HG02970 (cell line): ENCODE measurements around the gene PPM1N.

Experiments used
- ATAC-seq: cut with Tn5 transposase; IDR thresholded peaks from one replicate; pipeline ENCODE4 v1.9.1; 2021; ENCODE audit warnings: mild to moderate bottlenecking, moderate library complexity, moderate number of reproducible peaks; ENCODE audit not compliant: unreplicated experiment, low FRiP score

Gene PPM1N, protein sequence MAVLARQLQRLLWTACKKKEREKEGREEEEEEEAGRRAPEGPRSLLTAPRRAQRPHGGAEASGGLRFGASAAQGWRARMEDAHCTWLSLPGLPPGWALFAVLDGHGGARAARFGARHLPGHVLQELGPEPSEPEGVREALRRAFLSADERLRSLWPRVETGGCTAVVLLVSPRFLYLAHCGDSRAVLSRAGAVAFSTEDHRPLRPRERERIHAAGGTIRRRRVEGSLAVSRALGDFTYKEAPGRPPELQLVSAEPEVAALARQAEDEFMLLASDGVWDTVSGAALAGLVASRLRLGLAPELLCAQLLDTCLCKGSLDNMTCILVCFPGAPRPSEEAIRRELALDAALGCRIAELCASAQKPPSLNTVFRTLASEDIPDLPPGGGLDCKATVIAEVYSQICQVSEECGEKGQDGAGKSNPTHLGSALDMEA

DNA sequence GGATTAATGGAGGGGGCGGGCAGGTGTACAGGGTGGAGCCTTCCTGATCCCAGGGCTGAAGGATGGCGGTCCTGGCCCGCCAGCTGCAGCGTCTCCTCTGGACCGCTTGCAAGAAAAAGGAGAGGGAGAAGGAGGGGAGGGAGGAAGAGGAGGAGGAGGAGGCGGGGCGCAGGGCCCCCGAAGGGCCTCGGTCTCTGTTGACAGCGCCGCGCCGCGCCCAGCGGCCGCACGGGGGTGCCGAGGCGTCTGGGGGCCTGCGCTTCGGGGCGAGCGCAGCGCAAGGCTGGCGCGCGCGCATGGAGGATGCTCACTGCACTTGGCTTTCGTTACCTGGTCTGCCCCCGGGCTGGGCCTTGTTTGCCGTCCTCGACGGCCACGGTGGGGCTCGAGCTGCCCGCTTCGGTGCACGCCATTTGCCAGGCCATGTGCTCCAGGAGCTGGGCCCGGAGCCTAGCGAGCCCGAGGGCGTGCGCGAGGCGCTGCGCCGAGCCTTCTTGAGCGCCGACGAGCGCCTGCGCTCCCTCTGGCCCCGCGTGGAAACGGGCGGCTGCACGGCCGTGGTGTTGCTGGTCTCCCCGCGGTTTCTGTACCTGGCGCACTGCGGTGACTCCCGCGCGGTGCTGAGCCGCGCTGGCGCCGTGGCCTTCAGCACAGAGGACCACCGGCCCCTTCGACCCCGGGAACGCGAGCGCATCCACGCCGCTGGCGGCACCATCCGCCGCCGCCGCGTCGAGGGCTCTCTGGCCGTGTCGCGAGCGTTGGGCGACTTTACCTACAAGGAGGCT, at the start of gene PPM1N:
TSS of gene PPM1N (plus strand) at position 33 of the 785 bp plus-strand sequence. CDS start at position 63, 30 bp downstream.
- ATAC-seq = no peak

DNA sequence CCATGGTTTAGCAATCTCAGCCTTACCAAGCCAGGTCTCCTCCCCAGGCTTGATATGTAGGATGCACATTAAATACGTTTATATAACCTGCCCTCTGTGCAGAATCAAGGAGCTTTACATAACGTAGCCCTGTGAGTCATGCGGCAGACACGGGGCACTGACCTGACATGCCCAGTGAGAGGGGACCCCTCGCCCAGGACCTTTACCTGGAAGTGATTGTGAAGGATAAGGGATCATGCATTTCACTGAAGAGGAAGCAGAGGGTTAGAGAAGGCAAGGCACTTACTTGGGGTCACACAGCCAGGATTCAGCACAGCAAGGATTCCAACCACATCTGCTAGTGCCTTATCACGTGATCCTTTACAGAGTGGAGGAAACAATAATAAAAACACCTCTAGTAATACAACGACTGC, 49.4 kb upstream of the PPM1N start:
- no peak for ATAC-seq

DNA sequence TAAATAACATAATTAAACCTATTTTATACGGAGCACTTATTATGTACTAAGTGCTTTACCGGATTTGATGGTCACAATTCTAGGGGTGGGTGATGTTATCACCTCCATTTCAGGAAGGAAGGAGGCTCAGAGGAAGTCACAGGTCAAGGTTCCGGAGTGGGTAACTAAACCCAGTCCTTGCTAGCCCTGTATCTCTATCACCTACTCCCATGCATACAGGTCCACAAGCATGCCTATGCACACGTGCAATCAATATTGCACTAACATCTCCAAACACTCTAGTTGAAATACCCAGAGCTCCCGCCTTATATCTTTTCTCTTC, 48.3 kb upstream of the PPM1N start:
- ATAC-seq = no peak

DNA sequence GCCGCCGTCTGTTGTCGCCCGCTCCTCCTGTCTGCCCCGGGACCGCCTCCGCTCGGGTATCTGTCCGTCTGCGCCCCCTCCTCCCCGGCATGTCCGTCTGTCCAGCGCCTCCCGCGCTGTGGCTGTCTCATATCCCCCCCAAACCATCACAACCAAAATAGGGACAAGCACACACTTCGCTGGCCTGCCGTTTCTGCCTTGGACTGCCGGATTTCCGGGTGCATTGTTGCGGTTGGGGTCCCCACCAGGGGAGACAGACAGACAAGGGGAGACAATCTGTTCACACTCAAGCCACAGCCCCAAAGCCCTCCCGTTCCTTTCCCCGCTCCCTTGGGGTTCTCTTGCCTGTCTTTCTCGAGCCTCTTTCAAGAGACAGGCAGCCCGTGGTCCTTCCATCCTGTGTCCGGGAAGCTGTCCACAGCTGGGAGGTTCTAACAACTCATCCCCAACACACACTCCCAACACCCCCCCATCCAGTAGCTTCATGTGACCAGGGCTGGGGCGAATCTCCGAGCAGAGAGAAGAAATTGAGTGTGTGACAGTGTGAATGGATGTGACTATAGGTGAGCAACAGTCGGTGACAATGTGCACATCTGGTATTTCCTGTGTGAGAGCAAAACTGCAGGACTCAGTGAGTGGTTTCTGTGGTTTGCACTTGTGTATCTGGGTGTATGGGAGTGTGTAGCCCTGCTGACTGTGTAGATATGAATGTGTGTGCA, 47.0 kb upstream of the PPM1N start:
- ATAC-seq = peak; percentile 2

DNA sequence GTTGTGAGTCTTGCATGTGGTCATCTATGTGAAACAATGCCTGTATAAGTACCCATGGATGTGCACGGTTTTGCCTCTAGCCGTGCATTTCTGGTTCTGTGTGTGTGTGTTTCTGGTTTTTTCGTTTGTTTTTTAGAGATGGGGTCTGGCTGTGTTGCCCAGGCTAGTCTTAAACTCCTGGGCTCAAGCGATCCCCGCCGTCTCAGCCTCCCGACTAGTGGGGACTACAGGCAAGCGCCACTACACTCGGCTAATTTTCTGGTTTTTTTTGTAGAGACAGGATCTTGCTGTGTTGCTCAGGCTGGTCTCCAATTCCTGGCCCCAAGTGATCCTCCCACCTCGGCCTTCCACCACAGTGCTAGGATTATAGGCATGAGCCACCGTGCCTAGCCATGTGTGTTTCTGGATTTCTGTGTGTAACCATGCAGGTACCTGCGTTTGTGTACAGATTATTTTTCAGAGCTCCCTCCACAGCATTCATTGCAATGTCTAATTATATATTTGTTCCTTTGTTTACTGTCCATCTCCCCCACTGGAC, 46.3 kb upstream of the PPM1N start:
- no peak for ATAC-seq

DNA sequence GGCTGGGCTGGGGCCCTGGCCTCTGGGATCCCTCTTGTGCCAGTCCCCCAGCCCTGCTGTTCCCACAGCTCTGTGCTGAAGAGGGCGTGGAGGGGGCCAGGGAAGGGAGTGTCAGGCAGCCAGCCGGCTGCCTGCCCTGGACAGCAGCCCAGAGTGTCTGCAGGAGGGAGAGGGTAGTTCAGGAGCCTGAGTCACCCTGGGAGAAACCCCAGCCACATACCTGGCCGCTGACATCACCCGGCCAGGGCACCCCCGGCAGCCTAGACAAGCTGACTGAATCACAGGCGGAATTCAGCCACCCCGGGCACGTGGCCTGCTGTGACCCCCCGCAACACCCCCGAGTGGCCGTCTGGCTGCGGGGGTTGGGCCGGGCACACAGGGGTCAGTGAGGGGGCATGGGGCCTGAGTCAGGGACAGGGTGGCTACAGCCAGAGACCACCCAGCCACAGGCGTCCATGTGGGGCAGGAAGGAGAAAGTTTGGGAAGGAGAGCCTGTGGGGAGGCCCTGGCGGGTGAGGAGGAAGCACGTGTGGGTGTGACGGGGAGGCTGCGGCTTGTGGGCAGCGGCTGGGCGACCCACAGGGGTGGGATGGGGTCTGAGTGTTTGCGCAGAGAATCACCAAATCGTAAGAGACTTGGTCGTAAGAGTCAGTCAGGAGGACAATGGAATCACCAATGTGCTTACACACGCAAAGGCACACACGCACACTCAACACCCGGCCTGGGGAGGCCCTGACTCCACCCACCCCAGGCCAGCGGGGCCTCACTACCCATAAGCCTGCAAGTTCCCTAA, 42.3 kb upstream of the PPM1N start:
- no peak for ATAC-seq

DNA sequence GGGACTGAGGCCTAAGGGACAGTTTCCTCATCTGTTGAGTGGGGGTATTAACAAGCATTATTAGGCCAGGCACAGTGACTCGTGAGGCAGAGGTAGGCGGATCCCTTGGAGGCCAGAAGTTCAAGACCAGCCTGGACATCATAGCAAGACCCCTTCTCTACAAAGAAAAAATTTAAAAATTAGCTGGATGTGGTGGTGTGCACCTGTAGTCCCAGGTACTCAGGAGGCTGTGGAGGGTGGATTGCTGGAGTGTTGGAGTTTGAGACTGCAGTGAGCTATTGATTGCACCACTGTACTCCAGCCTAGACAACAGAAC, 41.8 kb upstream of the PPM1N start:
- no peak for ATAC-seq

DNA sequence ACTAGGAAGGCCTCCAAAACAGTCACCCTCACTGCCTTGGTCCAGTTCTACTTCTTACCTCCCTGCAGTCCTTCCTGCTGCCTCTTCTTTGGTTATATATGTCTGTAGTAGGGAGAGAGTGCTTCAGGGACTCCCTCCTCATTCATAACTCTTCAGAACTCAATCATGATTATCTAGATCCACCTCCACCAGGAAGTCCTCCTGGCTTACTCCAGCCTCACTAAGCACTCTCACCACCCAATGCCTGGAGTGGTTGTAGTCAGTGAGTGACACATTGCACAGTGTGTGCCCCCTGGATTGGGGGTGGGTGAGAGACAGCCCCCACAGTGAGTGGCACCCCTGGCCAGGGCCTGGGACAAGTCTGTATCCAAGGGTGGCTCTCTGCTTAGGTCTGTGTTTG, 40.5 kb upstream of the PPM1N start:
- no peak for ATAC-seq

DNA sequence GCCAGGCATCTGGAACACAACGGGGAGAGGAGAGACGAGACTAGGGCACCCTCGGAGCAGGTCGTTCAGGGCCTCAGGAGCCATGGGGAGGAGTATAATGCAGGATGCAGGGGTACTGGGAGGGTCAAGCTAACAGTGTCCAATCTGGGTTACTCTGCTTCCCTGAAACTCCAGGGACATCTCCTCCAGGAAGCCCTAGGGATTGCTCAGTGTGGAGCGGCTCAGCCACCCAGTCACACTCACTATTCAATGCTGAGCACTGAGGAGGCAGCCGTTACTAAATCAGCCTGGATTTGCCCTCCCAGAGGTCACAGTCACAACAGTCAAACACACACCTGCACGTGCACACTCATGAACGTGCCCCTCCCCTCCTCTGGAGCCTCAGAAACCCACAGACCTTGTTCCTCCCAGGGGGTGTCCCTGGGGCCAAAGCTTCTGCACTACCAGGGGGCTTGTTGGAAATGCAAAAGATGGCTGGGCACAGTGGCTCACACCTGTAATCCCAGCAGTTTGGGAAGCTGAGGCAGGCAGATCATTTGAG, 37.4 kb upstream of the PPM1N start:
- no peak for ATAC-seq

DNA sequence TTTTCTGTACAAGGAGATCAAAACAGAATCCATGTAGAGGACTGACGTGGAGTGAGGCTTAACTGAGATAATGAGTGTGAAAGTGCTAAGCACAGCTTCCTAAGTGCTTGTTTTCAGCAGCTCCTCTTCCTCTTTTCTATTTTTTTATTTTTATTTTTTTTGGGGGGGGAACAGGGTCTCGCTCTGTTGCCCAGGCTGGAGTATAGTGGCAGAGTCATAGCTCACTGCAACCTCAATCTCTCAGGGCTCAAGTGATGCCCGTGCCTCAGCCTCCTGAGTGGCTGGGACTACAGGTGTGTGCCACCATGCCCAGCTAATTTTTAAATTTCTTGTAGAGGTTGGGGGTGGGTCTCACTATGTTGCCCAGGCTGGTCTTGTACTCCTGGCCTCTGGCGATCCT, 36.1 kb upstream of the PPM1N start:
- no peak for ATAC-seq

DNA sequence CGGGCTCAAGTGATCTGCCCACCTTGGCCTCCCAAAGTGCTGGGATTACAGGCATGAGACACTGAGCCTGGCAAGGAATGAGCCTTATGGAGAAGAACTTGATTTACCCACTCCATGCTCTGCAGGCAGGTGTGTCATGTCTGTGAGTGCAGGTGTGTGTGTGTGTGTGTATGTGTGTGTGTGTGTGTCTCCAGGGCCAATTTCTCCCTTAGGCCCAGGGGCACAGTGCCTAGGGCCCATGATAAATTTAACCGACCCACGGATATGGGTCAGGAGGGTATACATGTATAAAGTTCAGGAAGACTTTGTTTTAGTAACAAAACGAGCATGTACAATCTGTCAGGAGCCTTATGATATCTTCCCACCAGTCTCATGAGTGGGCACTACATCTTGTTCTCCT, 35.0 kb upstream of the PPM1N start:
- ATAC-seq = no peak

DNA sequence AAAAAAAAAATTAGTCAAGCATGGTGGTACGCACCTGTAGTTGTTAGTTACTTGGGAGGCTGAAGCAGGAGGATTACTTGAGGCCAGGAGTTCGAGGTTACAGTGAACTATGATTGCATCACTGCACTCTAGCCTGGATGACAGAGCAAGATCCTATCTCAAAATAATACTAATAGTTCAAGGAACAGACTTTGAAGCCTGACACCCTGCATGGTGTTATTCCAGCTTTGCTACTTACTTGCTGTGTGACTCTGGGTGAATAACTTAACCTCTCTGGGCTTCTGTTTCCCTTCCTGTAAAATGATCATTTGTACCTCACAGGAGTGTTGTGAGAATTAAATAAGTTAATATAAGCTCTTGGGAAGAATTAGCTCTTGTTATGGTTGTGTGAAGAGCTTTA, 34.0 kb upstream of the PPM1N start:
- no peak for ATAC-seq

DNA sequence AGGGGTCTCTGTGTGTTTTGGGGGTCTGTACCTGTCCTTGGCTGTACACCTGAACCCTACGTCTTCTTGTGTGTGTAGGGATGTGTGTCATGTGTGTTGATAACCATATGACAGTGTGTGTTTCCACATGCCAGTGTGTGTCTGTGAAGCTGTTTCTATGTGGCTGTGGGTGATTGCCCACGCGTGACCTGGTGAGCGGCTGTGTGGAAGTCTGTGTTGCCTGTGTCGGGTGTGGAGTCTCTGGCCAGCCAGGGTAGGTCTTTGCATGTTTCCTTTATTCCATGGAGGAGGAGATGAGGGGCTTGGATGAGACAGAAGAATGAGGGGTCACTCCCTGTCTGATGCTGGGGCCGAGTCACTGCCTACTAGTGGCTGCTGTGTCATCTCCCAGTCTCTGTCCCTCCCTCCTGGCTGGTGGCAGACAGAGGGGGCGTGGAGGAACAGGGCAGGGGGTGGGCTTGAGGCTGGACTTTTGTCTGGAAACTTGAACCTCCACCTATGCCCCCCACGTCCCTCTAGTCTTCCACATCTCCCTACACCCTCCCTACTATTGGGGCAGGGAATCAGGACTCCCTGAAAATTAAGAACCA, 33.3 kb upstream of the PPM1N start:
- ATAC-seq = no peak

DNA sequence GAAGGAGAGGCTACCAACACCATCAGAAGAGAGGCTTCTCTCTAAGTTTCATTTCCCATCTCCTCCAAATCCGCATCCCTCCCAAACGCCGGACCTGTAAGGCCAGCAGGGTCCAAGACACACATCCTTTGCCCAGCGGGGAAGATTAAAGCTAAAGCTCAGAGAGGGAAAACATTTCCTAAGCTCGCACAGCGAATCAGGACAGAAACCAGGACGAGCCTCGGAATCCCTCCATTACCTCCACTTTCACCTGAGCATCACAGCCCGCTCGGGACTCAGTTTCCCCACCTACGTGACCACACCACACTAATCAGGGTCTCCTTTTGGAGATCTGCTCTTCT, 31.2 kb upstream of the PPM1N start:
- ATAC-seq = no peak

DNA sequence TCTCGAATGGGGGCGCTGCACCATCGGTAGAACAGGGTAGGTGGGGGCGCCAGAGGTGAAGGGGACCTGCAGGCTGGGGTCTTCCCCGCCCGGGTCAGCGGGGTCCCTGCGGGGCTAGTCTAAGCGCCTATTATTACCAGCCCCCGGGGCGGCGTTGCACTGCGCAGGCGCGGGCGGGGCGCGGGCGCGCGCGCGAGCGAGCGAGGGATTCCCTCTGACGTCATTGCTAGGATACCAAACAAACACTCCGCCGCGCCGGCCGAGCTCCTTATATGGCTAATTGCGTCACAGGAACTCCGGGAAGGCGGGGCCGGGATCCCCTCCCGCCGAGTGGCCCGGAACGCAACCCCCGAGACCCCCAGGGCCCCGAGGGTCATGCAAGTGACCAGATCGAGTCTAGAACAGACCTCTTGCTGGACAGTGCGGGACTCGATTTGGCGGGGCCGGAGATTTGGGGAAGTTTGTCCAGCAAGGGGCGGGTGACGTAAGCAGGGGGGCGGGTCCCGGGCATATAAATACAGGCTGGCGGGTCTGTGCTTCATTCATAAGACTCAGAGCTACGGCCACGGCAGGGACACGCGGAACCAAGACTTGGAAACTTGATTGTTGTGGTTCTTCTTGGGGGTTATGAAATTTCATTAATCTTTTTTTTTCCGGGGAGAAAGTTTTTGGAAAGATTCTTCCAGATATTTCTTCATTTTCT, 30.6 kb upstream of the PPM1N start, which contains the start of gene FOSB:
TSS of gene FOSB (plus strand) at position 541 of the 703 bp plus-strand sequence. CDS start 591 bp downstream, outside the sequence.
- ATAC-seq = peak; percentile 43

DNA sequence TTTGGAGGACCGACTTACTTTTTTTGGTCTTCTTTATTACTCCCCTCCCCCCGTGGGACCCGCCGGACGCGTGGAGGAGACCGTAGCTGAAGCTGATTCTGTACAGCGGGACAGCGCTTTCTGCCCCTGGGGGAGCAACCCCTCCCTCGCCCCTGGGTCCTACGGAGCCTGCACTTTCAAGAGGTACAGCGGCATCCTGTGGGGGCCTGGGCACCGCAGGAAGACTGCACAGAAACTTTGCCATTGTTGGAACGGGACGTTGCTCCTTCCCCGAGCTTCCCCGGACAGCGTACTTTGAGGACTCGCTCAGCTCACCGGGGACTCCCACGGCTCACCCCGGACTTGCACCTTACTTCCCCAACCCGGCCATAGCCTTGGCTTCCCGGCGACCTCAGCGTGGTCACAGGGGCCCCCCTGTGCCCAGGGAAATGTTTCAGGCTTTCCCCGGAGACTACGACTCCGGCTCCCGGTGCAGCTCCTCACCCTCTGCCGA, 30.0 kb upstream of the PPM1N start:
- peak; percentile 18 for ATAC-seq

DNA sequence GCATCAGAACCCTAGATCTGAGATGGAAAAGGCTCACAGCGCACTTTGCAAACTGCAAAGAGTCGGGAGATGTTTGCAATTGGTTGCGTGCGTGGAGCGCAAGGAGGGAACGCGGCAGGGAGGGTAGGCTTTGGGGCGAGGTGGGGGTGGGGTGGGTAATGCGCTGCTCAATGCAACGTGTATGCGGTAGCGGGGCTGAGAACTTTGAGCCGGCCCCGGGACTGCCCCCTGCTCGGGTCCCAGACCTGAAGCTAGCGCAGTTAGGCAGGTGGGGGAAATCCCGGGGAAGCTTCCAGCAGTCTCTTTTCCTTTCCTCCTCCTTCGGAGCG, 29.5 kb upstream of the PPM1N start:
- no peak for ATAC-seq

DNA sequence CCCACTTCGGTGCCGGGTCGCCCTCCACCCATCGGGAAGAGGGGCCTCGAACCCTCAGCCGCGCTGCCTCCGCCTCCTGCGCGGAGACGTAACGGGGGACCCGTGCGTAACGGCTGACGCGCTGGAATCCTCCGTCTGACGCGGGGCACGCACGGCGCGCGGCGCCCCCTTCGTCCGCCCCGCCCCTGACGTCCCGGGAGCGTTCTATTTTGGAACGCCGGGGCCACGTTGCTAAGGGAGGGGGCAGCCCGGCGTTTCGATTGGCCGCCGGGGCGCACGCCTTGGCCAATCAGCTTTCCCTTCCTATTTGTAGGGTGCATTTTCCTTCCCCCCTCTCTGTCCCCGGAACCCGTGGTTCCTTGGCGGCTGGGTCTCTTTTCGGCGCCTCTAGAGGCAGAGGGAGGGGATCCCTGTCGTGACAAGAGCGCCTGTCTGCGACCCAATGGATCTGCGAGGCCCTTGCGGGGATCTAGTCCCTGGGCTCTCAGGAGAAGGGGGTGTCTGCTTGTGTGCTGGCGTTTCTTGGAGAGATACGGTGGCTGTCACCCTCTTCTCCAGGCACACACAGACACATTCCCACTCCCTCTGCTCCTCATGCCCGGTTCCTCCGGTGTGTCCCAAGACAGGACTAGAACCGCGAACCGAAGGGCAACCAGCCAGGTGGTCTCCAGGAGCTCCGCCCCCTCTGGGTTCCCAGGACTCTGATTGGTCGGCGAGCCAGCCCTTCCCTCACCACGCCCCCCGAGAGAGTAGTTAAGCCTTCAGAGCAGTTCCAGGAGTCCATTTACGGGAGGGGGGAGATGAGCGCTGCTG, 28.9 kb upstream of the PPM1N start:
- ATAC-seq = peak; percentile 49
